OCI-LY3 (cell line): ENCODE results near the gene EPN2.

Source experiments
- H2AFZ ChIP-seq: fragments of 200-600, 300-600 bp; shearing (Covaris generic); 2 replicates; pipeline ENCODE4 v1.6.0; 2014; ENCODE audit warnings: antibody characterized with exemption, low read depth, low read length
- H3K27ac ChIP-seq: fragments of 200-600, 300-600 bp; sonication (generic); 2 replicates; pipeline ENCODE4 v1.5.1; 2014; ENCODE audit warnings: mild to moderate bottlenecking, low read length, moderate library complexity, mixed read lengths
- H3K27me3 ChIP-seq: fragments of 200-600, 300-600 bp; sonication (generic); 2 replicates; pipeline ENCODE4 v1.6.1; 2014; ENCODE audit warnings: low read depth, low read length, mixed read lengths
- H3K36me3 ChIP-seq: fragments of 200-600, 300-600 bp; sonication (generic); replicated peaks from 2 replicates; pipeline ENCODE3; 2014; ENCODE audit warnings: low read depth, low read length, mixed read lengths
- H3K4me1 ChIP-seq: fragments of 300-600, 200-600 bp; sonication (generic); 2 replicates; pipeline ENCODE4 v1.6.1; 2014; ENCODE audit warnings: low read length, mixed read lengths
- H3K4me2 ChIP-seq: fragments of 200-600, 300-600 bp; sonication (generic); 2 replicates; pipeline ENCODE4 v1.6.1; 2014; ENCODE audit warnings: low read length, mixed read lengths
- H3K4me3 ChIP-seq: fragments of 300-600, 200-600 bp; sonication (generic); 2 replicates; pipeline ENCODE4 v1.5.1; 2014; ENCODE audit warnings: antibody characterized with exemption, mild to moderate bottlenecking, low read length, moderate library complexity
- H3K79me2 ChIP-seq: fragments of 300-600, 200-600 bp; shearing (Covaris generic); 2 replicates; pipeline ENCODE4 v1.6.1; 2014; ENCODE audit warnings: mild to moderate bottlenecking, low read length, mixed read lengths
- H3K9ac ChIP-seq: fragments of 300-600, 200-600 bp; shearing (Covaris generic); 2 replicates; pipeline ENCODE4 v1.6.0; 2014; ENCODE audit warnings: mild to moderate bottlenecking, low read length, moderate library complexity
- H3K9me3 ChIP-seq: fragments of 200-600, 300-600 bp; shearing (Covaris generic); 2 replicates; pipeline ENCODE4 v1.6.1; 2014; ENCODE audit warnings: low read length, mixed read lengths; ENCODE audit not compliant: insufficient read depth
- H4K20me1 ChIP-seq: fragments of 200-600, 300-600 bp; sonication (generic); 2 replicates; pipeline ENCODE4 v1.6.1; 2016; ENCODE audit warnings: low read length, mixed read lengths; ENCODE audit not compliant: insufficient read depth
- EZH2phosphoT487 ChIP-seq: fragments of 200-600 bp; shearing (Covaris generic); IDR thresholded peaks from 2 replicates; pipeline ENCODE4 v1.6.1; 2018; ENCODE audit warnings: antibody characterized with exemption, mixed run types, low read depth
- TF ChIP-seq, protein P1 (sequence below): fragments of 200-600, 300-600 bp; sonication (generic); IDR thresholded peaks from 2 replicates; pipeline ENCODE4 v1.5.1; 2014; ENCODE audit warnings: antibody characterized with exemption, low read length, low read depth

EPN2 gene

DNA sequence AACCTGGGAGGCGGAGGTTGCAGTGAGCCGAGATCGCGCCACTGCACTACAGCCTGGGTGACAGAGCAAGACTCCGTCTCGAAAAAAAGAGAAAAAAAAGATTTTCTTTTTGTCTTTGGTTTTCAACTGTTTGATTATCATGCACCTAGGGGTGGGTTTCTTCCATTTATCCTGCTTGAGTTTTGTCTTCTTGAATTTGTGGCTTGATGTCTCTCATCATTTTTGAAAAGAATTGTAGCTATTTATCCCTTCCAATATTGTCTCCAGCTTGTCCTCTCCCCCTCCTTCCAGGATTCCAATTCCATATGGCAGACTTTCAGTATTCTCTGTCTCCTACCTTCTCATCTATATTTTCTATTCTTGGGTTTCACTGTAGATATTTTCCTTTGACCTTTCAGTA lies 117.6 kb downstream of the EPN2 start:
- no peaks in the 10 kb centered on the region for H3K9me3 ChIP-seq
- no peaks in the 10 kb centered on the region for H3K79me2 ChIP-seq
- H3K4me2 ChIP-seq, result no peak overlapping the region
- no peak overlapping the region for H2AFZ ChIP-seq
- no peak overlapping the region for H3K4me3 ChIP-seq
- no peaks in the 10 kb centered on the region for H3K36me3 ChIP-seq
- no peak overlapping the region for H3K9ac ChIP-seq
- H3K27ac ChIP-seq, result no peak overlapping the region
- TF ChIP-seq, protein P1, sequence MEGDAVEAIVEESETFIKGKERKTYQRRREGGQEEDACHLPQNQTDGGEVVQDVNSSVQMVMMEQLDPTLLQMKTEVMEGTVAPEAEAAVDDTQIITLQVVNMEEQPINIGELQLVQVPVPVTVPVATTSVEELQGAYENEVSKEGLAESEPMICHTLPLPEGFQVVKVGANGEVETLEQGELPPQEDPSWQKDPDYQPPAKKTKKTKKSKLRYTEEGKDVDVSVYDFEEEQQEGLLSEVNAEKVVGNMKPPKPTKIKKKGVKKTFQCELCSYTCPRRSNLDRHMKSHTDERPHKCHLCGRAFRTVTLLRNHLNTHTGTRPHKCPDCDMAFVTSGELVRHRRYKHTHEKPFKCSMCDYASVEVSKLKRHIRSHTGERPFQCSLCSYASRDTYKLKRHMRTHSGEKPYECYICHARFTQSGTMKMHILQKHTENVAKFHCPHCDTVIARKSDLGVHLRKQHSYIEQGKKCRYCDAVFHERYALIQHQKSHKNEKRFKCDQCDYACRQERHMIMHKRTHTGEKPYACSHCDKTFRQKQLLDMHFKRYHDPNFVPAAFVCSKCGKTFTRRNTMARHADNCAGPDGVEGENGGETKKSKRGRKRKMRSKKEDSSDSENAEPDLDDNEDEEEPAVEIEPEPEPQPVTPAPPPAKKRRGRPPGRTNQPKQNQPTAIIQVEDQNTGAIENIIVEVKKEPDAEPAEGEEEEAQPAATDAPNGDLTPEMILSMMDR, result no peak
- no peak for TF ChIP-seq EZH2phosphoT487
- no peaks in the 10 kb centered on the region for H4K20me1 ChIP-seq
- H3K4me1 ChIP-seq, result no peaks in the 10 kb centered on the region
- no peaks in the 10 kb centered on the region for H3K27me3 ChIP-seq

DNA sequence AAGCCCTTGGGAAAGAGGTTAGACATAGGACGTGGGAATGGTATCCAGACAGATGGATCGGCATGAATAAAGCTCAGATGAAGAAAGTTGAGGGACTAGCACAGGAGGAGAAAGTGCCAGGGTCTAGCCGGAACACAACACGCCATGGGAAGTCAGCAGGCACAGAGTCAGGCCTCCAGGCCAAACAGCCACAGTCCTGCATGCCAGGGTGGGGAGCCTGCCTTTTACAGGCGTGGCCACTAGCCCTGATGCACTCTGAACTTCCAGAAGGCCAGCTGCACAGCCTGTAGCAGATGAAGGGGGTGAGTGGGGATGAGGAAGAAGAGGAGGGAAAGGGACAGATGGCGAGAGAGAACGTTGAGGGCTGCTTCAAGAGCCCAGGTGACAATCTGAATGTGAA lies 120.2 kb downstream of the EPN2 start:
- Histone ChIP-seq H3K9me3 (no peaks in the 10 kb centered on the region), H3K36me3 (no peaks in the 10 kb centered on the region), H4K20me1 (no peaks in the 10 kb centered on the region), H3K4me1 (no peaks in the 10 kb centered on the region), H3K4me3 (no peak overlapping the region), H3K4me2 (no peak overlapping the region), H3K9ac (no peak overlapping the region), H3K79me2 (no peaks in the 10 kb centered on the region), H2AFZ (no peak overlapping the region), H3K27ac (no peak overlapping the region), H3K27me3 (no peaks in the 10 kb centered on the region)
- TF ChIP-seq EZH2phosphoT487, result no peak
- TF ChIP-seq, protein P1, result no peak

DNA sequence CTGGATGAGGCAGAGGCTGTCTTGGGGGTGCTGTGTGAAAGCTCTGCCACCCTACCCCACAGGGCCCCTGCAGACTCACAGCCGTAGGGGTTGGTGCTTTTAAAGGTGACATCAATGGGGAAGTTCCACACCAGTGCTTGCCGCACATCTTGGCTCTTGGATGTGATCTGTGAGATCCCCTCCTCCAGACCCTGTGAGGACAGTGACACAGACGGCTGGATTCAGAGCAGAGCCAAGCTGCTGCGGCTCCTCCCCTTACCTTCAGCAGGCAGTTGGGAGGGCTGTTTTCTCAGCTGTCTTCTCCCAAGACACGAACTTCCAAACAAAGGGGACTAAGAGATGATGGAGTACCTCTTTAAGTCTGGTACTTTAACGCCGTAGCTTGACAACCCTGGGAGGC lies 120.6 kb downstream of the EPN2 start:
- H3K9me3 ChIP-seq, result no peaks in the 10 kb centered on the region
- no peak overlapping the region for H3K4me3 ChIP-seq
- H3K27me3 ChIP-seq, result no peaks in the 10 kb centered on the region
- no peaks in the 10 kb centered on the region for H3K36me3 ChIP-seq
- no peaks in the 10 kb centered on the region for H3K4me1 ChIP-seq
- TF ChIP-seq, protein P1, result no peak
- no peak for TF ChIP-seq EZH2phosphoT487
- no peak overlapping the region for H3K9ac ChIP-seq
- H3K4me2 ChIP-seq, result no peak overlapping the region
- no peaks in the 10 kb centered on the region for H3K79me2 ChIP-seq
- no peak overlapping the region for H3K27ac ChIP-seq
- no peak overlapping the region for H2AFZ ChIP-seq
- no peaks in the 10 kb centered on the region for H4K20me1 ChIP-seq

DNA sequence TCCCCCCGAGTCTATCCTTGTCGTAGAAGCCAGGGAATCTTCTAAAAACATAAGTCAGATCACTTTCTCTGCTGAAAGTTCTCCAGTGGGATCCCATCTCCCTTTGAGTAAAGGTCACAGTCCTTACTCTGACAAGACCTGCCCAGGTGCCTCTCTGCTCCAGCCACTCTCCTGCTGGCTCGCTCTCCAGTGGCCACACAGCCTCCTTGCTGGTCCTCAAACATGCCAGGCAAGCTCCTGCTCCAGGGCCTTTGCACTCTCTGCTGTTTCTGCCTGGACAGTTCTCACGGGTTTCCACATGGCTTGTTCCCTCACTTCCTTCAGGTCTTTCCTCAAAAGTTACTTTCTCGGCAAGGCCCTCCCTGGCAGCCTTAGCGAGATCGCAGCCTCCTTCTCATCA lies 122.0 kb downstream of the EPN2 start:
- TF ChIP-seq EZH2phosphoT487, result no peak
- TF ChIP-seq, protein P1, result no peak
- no peaks in the 10 kb centered on the region for H3K79me2 ChIP-seq
- no peaks in the 10 kb centered on the region for H3K27me3 ChIP-seq
- no peak overlapping the region for H3K4me3 ChIP-seq
- H3K36me3 ChIP-seq, result no peaks in the 10 kb centered on the region
- H4K20me1 ChIP-seq, result no peaks in the 10 kb centered on the region
- no peak overlapping the region for H3K27ac ChIP-seq
- no peak overlapping the region for H2AFZ ChIP-seq
- H3K9me3 ChIP-seq, result no peaks in the 10 kb centered on the region
- no peak overlapping the region for H3K9ac ChIP-seq
- H3K4me1 ChIP-seq, result no peaks in the 10 kb centered on the region
- no peak overlapping the region for H3K4me2 ChIP-seq
